K562 (cell line): ENCODE data around the gene CYP4F12. TPM values are rescaled to one million over a fixed set of nuclear protein-coding genes. Genes with fewer than 3 reads are reported as not detected.

Experiments
- ATAC-seq: fragments of 200-7000 bp; cut with Tn5 transposase; 3 replicates; pipeline ENCODE4 v1.9.1; 2020; ENCODE audit warnings: moderate library complexity
- BruUV-seq: library from RNA; stranded (reverse); fragments of 400-500 nt; replicated peaks from 2 replicates; lab custom pipeline; 2021; lab: Mats Ljungman, UMichigan
- CTCF ChIA-PET: fragments of 300-600 bp; formaldehyde crosslinking; extraction: SDS; loops from one replicate; lab custom pipeline; 2021; ENCODE audit warnings: low intra/inter-chr PET ratio; lab: Yijun Ruan, JAX
- POLR2A ChIA-PET: fragments of 300-600, 350-650 bp; sonication (Branson Sonifier 250); formaldehyde crosslinking; extraction: SDS; loops from one replicate; lab custom pipeline; 2021; ENCODE audit warnings: antibody characterized with exemption, inconsistent platforms; lab: Yijun Ruan, JAX
- DNase-seq, 4 experiments: peaks; one replicate each; pipeline versions ENCODE4 v3.0.0 to v3.0.0-alpha.2; 2011 to 2018; ENCODE audit warnings: low spot score in 3 of 4, mixed read lengths in 3 of 4; ENCODE audit errors: extremely low read depth in 1 of 4
- FAIRE-seq: peaks from 2 replicates; lab custom pipeline; 2011; peaks lifted over from hg19 to GRCh38; lab: Jason Lieb, UNC
- H2AFZ ChIP-seq: 2 replicates; pipeline ENCODE4 v1.6.0; 2011; ENCODE audit warnings: low read depth, low read length, control low read depth, inconsistent platforms
- H3K27ac ChIP-seq: fragments of 200-600 bp; 3 replicates; pipeline ENCODE4 v1.8.0; 2011; ENCODE audit warnings: low read depth, mild to moderate bottlenecking, control low read depth, inconsistent platforms, low read length, moderate library complexity, mixed read lengths; ENCODE audit errors: extremely low read depth
- H3K27me3 ChIP-seq, 2 experiments: fragments of 300-600 bp in 1 of 2; 2 replicates in 1 of 2; 3 replicates in 1 of 2; pipeline versions ENCODE4 v1.6.0 to v1.8.0; 2011; ENCODE audit warnings: inconsistent platforms in 2 of 2, low read length in 2 of 2, mild to moderate bottlenecking in 1 of 2, mixed read lengths in 1 of 2, moderate library complexity in 1 of 2; ENCODE audit not compliant: control insufficient read depth in 2 of 2, insufficient read depth in 2 of 2
- H3K36me3 ChIP-seq: fragments of 300-600 bp; 3 replicates; pipeline ENCODE4 v1.8.0; 2011; ENCODE audit warnings: mild to moderate bottlenecking, low read length, inconsistent platforms; ENCODE audit not compliant: control insufficient read depth, insufficient read depth
- H3K4me1 ChIP-seq, 2 experiments: fragments of 200-600 bp in 1 of 2; replicated peaks in 1 of 2; 2 replicates in 1 of 2; 3 replicates in 1 of 2; pipeline versions ENCODE4 v1.5.1 to v1.8.0; 2011; ENCODE audit warnings: inconsistent platforms in 2 of 2, low read length in 2 of 2, mild to moderate bottlenecking in 1 of 2, mixed read lengths in 1 of 2, moderate library complexity in 1 of 2; ENCODE audit not compliant: control insufficient read depth in 2 of 2, insufficient read depth in 2 of 2
- H3K4me2 ChIP-seq: 2 replicates; pipeline ENCODE4 v1.6.1; 2011; ENCODE audit warnings: low read length, control low read depth, inconsistent platforms, mixed read lengths; ENCODE audit not compliant: insufficient read depth
- H3K4me3 ChIP-seq: fragments of 200-600 bp; sonication (generic), shearing (Covaris generic); 2 replicates; pipeline ENCODE4 v1.5.1; 2016; ENCODE audit warnings: control low read depth, inconsistent platforms
- H3K79me2 ChIP-seq: fragments of 200-600 bp; 3 replicates; pipeline ENCODE4 v1.8.0; 2011; ENCODE audit warnings: low read length, inconsistent platforms; ENCODE audit not compliant: control insufficient read depth, insufficient read depth
- H3K9ac ChIP-seq, 2 experiments: 2 replicates each; pipeline versions ENCODE4 v1.6.0 to v1.6.1; 2011; ENCODE audit warnings: low read depth in 2 of 2, low read length in 2 of 2, control low read depth in 1 of 2, inconsistent platforms in 1 of 2, mild to moderate bottlenecking in 1 of 2, mixed read lengths in 1 of 2; ENCODE audit not compliant: insufficient read depth in 1 of 2
- H3K9me1 ChIP-seq: one replicate; pipeline ENCODE4 v1.6.0; 2011; ENCODE audit warnings: inconsistent platforms, mild to moderate bottlenecking, low read length, moderate library complexity; ENCODE audit not compliant: control insufficient read depth, insufficient read depth
- H3K9me3 ChIP-seq: replicated peaks from 2 replicates; pipeline ENCODE4 v1.5.1; 2011; ENCODE audit warnings: low read depth, low read length, inconsistent platforms; ENCODE audit not compliant: control insufficient read depth, insufficient read depth
- H4K20me1 ChIP-seq: replicated peaks from 2 replicates; pipeline ENCODE4 v1.6.1; 2011; ENCODE audit warnings: low read length, inconsistent platforms, mixed read lengths; ENCODE audit not compliant: control insufficient read depth, insufficient read depth
- CEBPG ChIP-seq, 3 experiments: fragments of 200-800 bp in 1 of 3; sonication (Bioruptor generic) in 1 of 3; sonication (generic) in 1 of 3; formaldehyde crosslinking in 1 of 3; IDR thresholded peaks in 2 of 3; conservative IDR thresholded peaks in 1 of 3; 2 replicates each; pipeline versions ENCODE4 v1.6.1 to v1.8.0; 2016 to 2022; ENCODE audit warnings: missing compliant biosample characterization in 2 of 3, missing genetic modification characterization in 2 of 3, mild to moderate bottlenecking in 1 of 3, missing genetic modification reagents in 1 of 3
- FOXK2 ChIP-seq, 2 experiments: fragments of 450-650 bp; IDR thresholded peaks in 1 of 2; conservative IDR thresholded peaks in 1 of 2; 2 replicates each; pipeline ENCODE4 v1.6.1; 2016; ENCODE audit warnings: low read depth in 2 of 2, mild to moderate bottlenecking in 1 of 2
- PCBP1 ChIP-seq: fragments of 200-400 bp; formaldehyde crosslinking; IDR thresholded peaks from 2 replicates; pipeline ENCODE4 v1.6.1; 2018; ENCODE audit warnings: mild to moderate bottlenecking, low read depth, low read length; ENCODE audit not compliant: poor library complexity, severe bottlenecking
- WGBS: fragments of 100-300 bp; shearing (Covaris generic); methylation state at CpG from one replicate; pipeline ENCODE4 v1.1.6; 2016; ENCODE audit warnings: low coverage, mixed read lengths; ENCODE audit not compliant: insufficient coverage; ENCODE audit errors: missing lambda C conversion rate; 5-methylcytosine and 5-hydroxymethylcytosine counted together
- in situ Hi-C: fragments of 300-500 bp; cut with MboI; formaldehyde crosslinking; loops from 4 replicates; pipeline ENCODE4 v1.15.0; 2018; ENCODE audit warnings: inconsistent platforms, mixed read lengths
- intact Hi-C: fragments of 100-400 bp; cut with micrococcal nuclease; formaldehyde crosslinking; loops from 2 replicates; pipeline ENCODE4 v1.14.2; 2022
- polyA plus RNA-seq, 8 experiments: library from polyadenylated mRNA; depleted of rRNA in 4 of 8; stranded (reverse) in 5 of 8; unstranded in 3 of 8; fragments of >200 nt; fragmentation: Nextera tagmentation in 2 of 8; fragmentation: Illumina TruSeq in 1 of 8; extraction: Ambion mirVana in 2 of 8; extraction: Trizol in 1 of 8; gene quantifications; 2 replicates each; pipeline versions ENCODE4 v1.2.1 to v1.2.3, GENCODE V29; 2011 to 2014; ENCODE audit warnings: inconsistent platforms in 1 of 8, missing spikeins in 1 of 8
- total RNA-seq, 7 experiments: library from RNA; depleted of rRNA in 6 of 7; stranded (reverse); fragments of >200 nt in 6 of 7; fragmentation: Illumina TruSeq in 2 of 7; extraction: Trizol in 2 of 7; gene quantifications; 2 replicates each; pipeline versions ENCODE4 v1.2.1 to v1.2.3, GENCODE V29; 2011 to 2021; ENCODE audit warnings: low replicate concordance in 1 of 7
- TF ChIP-seq, protein P1 (sequence below), 2 experiments: fragments of 450-650 bp in 1 of 2; sonication (generic) in 1 of 2; formaldehyde crosslinking in 1 of 2; IDR thresholded peaks in 1 of 2; conservative IDR thresholded peaks in 1 of 2; 2 replicates each; pipeline versions ENCODE4 v1.6.1 to v1.8.1; 2016 to 2023; ENCODE audit warnings: mild to moderate bottlenecking in 2 of 2, moderate library complexity in 2 of 2, inconsistent platforms in 1 of 2, missing genetic modification reagents in 1 of 2
- TF ChIP-seq, protein P2 (sequence below): fragments of 150-350 bp; conservative IDR thresholded peaks from 2 replicates; pipeline ENCODE4 v1.6.1; 2014; ENCODE audit warnings: low read length
- TF ChIP-seq, protein P3 (sequence below): IDR thresholded peaks from 2 replicates; pipeline ENCODE4 v1.6.1; 2016; ENCODE audit warnings: missing genetic modification characterization, missing compliant biosample characterization

The CYP4F12 gene
- total and polyA plus RNA-seq, 9 of the 15 experiments (the other 6 are each of a cell fraction or from before 2014, with no cell fraction given) = not detected

DNA sequence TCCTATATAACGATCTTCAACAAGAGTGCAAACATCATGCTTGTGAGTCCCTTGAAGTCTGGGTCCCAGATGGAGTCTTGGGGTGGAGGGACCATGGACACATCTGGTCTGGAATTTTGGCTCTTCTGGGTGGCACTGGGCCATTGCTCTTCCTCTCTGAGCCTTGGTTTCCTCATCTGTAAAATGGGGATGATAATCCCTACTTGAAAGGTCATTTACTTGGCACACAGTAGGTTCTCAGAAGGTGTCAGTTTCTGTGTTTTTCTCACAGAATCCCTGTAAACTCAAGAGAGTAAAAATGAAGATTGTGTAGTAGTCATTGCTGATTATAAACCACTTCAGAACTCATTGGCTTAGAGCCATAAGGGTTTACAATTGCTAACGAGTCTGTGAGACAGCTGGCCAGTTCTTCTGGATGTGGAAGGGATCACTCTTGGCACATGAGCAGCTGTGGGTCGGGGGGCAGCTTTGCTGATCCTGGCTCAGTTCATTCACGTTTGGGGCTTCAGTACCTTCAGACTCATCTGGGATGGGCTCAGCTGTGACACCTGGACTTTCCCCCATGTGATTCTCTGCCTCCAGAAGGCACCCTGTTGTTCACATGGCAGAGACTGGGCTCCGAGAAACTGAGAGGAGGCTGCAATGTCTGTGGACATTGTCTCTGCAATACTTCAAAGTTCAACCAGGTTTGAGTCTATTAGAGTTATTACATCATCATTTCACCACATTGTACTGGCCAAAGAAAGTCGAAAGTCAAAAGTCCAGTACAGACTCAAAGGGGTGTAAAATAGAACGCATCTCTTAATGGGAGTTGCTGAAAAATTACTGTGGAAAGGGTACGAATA is 7.8 kb downstream of the CYP4F12 start:
- POLR2A ChIA-PET = no interaction called here
- in situ Hi-C loops = loop anchor here (10.0 kb wide), 1 partner anchor 706 kb away; the partner anchor contains the start of gene SLC1A6
- no peak for TF ChIP-seq PCBP1
- TF ChIP-seq, protein P1, sequence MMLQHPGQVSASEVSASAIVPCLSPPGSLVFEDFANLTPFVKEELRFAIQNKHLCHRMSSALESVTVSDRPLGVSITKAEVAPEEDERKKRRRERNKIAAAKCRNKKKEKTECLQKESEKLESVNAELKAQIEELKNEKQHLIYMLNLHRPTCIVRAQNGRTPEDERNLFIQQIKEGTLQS (IDR thresholded peaks at IDR 0.05) = peak; percentile 49; the same call in 1 of the 2 replicates
- TF ChIP-seq, protein P1 (CRISPR knock-in tag; conservative IDR thresholded peaks at IDR 0.05) = no peak
- no peak for TF ChIP-seq FOXK2 (conservative IDR thresholded peaks at IDR 0.05 in 1 of 2, IDR thresholded peaks at IDR 0.05 in 1 of 2; ENCODE audit: low read depth in 2 of 2)
- TF ChIP-seq, protein P2, sequence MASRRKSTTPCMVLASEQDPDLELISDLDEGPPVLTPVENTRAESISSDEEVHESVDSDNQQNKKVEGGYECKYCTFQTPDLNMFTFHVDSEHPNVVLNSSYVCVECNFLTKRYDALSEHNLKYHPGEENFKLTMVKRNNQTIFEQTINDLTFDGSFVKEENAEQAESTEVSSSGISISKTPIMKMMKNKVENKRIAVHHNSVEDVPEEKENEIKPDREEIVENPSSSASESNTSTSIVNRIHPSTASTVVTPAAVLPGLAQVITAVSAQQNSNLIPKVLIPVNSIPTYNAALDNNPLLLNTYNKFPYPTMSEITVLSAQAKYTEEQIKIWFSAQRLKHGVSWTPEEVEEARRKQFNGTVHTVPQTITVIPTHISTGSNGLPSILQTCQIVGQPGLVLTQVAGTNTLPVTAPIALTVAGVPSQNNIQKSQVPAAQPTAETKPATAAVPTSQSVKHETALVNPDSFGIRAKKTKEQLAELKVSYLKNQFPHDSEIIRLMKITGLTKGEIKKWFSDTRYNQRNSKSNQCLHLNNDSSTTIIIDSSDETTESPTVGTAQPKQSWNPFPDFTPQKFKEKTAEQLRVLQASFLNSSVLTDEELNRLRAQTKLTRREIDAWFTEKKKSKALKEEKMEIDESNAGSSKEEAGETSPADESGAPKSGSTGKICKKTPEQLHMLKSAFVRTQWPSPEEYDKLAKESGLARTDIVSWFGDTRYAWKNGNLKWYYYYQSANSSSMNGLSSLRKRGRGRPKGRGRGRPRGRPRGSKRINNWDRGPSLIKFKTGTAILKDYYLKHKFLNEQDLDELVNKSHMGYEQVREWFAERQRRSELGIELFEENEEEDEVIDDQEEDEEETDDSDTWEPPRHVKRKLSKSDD = no peak
- TF ChIP-seq CEBPG (CRISPR knock-in tag; IDR thresholded peaks at IDR 0.05) = no peak
- 0 out of 4 replicates have a peak, but pooled peaks have one; percentile 21 to 31 for TF ChIP-seq CEBPG (tag; conservative IDR thresholded peaks at IDR 0.05 in 1 of 2, IDR thresholded peaks at IDR 0.05 in 1 of 2)
- TF ChIP-seq, protein P3, sequence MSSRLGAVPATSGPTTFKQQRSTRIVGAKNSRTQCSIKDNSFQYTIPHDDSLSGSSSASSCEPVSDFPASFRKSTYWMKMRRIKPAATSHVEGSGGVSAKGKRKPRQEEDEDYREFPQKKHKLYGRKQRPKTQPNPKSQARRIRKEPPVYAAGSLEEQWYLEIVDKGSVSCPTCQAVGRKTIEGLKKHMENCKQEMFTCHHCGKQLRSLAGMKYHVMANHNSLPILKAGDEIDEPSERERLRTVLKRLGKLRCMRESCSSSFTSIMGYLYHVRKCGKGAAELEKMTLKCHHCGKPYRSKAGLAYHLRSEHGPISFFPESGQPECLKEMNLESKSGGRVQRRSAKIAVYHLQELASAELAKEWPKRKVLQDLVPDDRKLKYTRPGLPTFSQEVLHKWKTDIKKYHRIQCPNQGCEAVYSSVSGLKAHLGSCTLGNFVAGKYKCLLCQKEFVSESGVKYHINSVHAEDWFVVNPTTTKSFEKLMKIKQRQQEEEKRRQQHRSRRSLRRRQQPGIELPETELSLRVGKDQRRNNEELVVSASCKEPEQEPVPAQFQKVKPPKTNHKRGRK = no peak
- no peak overlapping the region for H3K9ac ChIP-seq
- ATAC-seq = no peak
- H3K4me2 ChIP-seq = no peak overlapping the region
- no peaks in the 10 kb centered on the region for H3K4me1 ChIP-seq
- H3K79me2 ChIP-seq = no peaks in the 10 kb centered on the region
- CTCF ChIA-PET = no interaction called here
- H3K27ac ChIP-seq = no peak overlapping the region
- no peaks in the 10 kb centered on the region; the same call in 1 of the 2 replicates for H4K20me1 ChIP-seq
- WGBS = under 1% methylated on average over 8 of the region's 8 CpGs
- H3K36me3 ChIP-seq = no peaks in the 10 kb centered on the region
- intact Hi-C loops = no loop called here
- H3K4me3 ChIP-seq = no peak overlapping the region
- no peaks in the 10 kb centered on the region; a peak in 1 of 5 replicates for H3K27me3 ChIP-seq
- no peak overlapping the region for H2AFZ ChIP-seq
- no peak for DNase-seq
- no peaks in the 10 kb centered on the region for H3K9me3 ChIP-seq
- FAIRE-seq = no peak
- BruUV-seq = no TSS peak
- no peaks in the 10 kb centered on the region for H3K9me1 ChIP-seq
